Smooth muscle cell (in vitro differentiated cells): ENCODE data around the gene TMEM74B. TPM values are rescaled to one million over a fixed set of nuclear protein-coding genes. Genes with fewer than 3 reads are reported as not detected.

Source experiments
- DNase-seq: peaks from one replicate; lab custom pipeline; 2025; ENCODE audit not compliant: unreplicated experiment; lab: John Stamatoyannopoulos, UW
- H2AFZ ChIP-seq: fragments of 200-600 bp; sonication (generic); 2 replicates; pipeline ENCODE4 v1.6.0; 2016; ENCODE audit warnings: antibody characterized with exemption, low read depth, mild to moderate bottlenecking
- H3F3A ChIP-seq: fragments of 200-600 bp; sonication (generic); 2 replicates; pipeline ENCODE4 v1.6.0; 2017; ENCODE audit warnings: antibody characterized with exemption, low read depth
- H3K27ac ChIP-seq: fragments of 200-600 bp; sonication (generic); 2 replicates; pipeline ENCODE4 v1.5.1; 2016; ENCODE audit warnings: low read depth, mild to moderate bottlenecking
- H3K27me3 ChIP-seq: fragments of 200-600 bp; sonication (generic); 2 replicates; pipeline ENCODE4 v1.6.1; 2016; ENCODE audit warnings: low read depth, mild to moderate bottlenecking
- H3K36me3 ChIP-seq: fragments of 200-600 bp; sonication (generic); 2 replicates; pipeline ENCODE4 v1.5.1; 2016; ENCODE audit warnings: low read depth
- H3K4me1 ChIP-seq: fragments of 200-600 bp; sonication (generic); 2 replicates; pipeline ENCODE4 v1.5.1; 2016; ENCODE audit warnings: low read depth
- H3K4me2 ChIP-seq: fragments of 200-600 bp; sonication (generic); 2 replicates; pipeline ENCODE4 v1.6.0; 2016; ENCODE audit warnings: mild to moderate bottlenecking
- H3K4me3 ChIP-seq: fragments of 200-600 bp; sonication (generic); 2 replicates; pipeline ENCODE4 v1.5.1; 2016; ENCODE audit warnings: mild to moderate bottlenecking
- H3K79me2 ChIP-seq: fragments of 200-600 bp; sonication (generic); 2 replicates; pipeline ENCODE4 v1.6.0; 2016; ENCODE audit warnings: low read depth, mild to moderate bottlenecking
- H3K9ac ChIP-seq: fragments of 200-600 bp; sonication (generic); 2 replicates; pipeline ENCODE4 v1.6.0; 2016; ENCODE audit warnings: low read depth
- H3K9me3 ChIP-seq: fragments of 200-600 bp; sonication (generic); replicated peaks from 2 replicates; pipeline ENCODE4 v1.5.1; 2016; ENCODE audit warnings: low read depth
- H4K20me1 ChIP-seq: fragments of 200-600 bp; sonication (generic); 2 replicates; pipeline ENCODE4 v1.6.0; 2016; ENCODE audit warnings: low read depth
- CTCF ChIP-seq: fragments of 200-600 bp; sonication (generic); IDR thresholded peaks from 2 replicates; pipeline ENCODE4 v1.5.1; 2017; ENCODE audit warnings: borderline replicate concordance, mild to moderate bottlenecking, antibody characterized with exemption; ENCODE audit not compliant: insufficient read depth, poor library complexity, severe bottlenecking
- WGBS: methylation state at CpG from one replicate; pipeline ENCODE4 v1.1.7; 2016; ENCODE audit warnings: low lambda C conversion rate; 5-methylcytosine and 5-hydroxymethylcytosine counted together
- polyA plus RNA-seq: library from polyadenylated mRNA; unstranded; fragments of >200 nt; fragmentation: Nextera tagmentation; extraction: Ambion mirVana; gene quantifications from 2 replicates; pipeline ENCODE4 v1.2.1, GENCODE V29; 2016
- total RNA-seq: library from RNA; depleted of rRNA; stranded (reverse); fragments of >200 nt; gene quantifications from 2 replicates; pipeline ENCODE4 v1.2.3, GENCODE V29; 2014

Gene TMEM74B
- total and polyA plus RNA-seq, 2 experiments from 2014 or later = 0.94 TPM; not detected in 1

DNA sequence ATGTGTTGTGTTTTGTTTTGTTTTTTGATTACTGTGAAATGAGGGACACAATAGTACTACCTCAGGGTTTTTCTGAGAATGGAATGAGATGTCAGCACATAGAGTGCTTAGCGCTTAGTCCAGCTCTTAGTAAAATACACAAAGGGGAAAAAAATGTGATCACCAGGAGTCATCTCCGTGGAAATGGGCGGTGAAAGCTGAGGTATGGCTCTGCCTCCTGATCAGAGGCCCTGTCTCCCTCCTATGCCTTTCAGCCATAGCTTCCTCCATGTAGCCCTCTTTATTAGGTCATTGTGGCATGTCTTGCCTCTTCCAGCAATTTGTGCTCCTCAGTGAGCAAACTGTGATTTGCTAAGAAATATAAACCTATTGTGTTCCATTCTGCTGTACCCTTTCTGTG is 53.4 kb downstream of the TMEM74B start:
- no peak overlapping the region for H2AFZ ChIP-seq
- peaks cover 25% of the 10 kb centered on the region for H4K20me1 ChIP-seq
- H3K9ac ChIP-seq = no peak overlapping the region
- H3K4me2 ChIP-seq = no peak overlapping the region
- H3K4me3 ChIP-seq = no peak overlapping the region
- no peaks in the 10 kb centered on the region for H3K4me1 ChIP-seq
- H3K27me3 ChIP-seq = no peaks in the 10 kb centered on the region
- WGBS = 73% methylated on average over 3 of the region's 3 CpGs
- no peak for TF ChIP-seq CTCF
- peaks cover 8% of the 10 kb centered on the region for H3K36me3 ChIP-seq
- peaks cover 21% of the 10 kb centered on the region for H3K79me2 ChIP-seq
- DNase-seq = no peak
- no peaks in the 10 kb centered on the region for H3F3A ChIP-seq
- H3K9me3 ChIP-seq = no peaks in the 10 kb centered on the region
- no peak overlapping the region for H3K27ac ChIP-seq

DNA sequence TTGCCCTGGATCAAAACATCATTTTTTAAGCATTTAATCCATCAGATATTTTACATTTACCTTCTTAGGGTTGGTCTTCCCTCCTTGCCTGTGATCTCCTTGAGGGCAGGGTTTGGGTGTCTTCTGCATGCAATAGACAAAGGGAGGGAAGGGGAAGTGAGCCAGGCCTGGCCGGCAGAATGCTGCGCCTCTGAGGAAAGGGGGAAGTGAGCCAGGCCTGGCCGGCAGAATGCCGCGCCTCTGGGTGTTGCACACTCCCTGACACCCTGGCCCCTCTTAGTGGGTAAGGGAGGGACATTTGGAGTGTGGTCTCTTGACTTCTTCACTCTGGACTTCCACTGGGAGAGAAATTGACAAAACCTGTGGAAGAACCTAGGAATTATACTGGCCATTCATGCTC is 53.9 kb downstream of the TMEM74B start:
- Histone ChIP-seq H3K27me3 (no peaks in the 10 kb centered on the region), H3K4me2 (no peak overlapping the region), H3K4me1 (no peaks in the 10 kb centered on the region), H3K4me3 (no peak overlapping the region), H3K79me2 (peaks cover 21% of the 10 kb centered on the region), H3K9ac (no peak overlapping the region), H4K20me1 (peaks cover 25% of the 10 kb centered on the region), H3F3A (no peaks in the 10 kb centered on the region), H2AFZ (no peak overlapping the region), H3K9me3 (no peaks in the 10 kb centered on the region), H3K36me3 (peaks cover 8% of the 10 kb centered on the region), H3K27ac (no peak overlapping the region)
- DNase-seq = no peak
- WGBS = 99% methylated on average over 5 of the region's 5 CpGs
- no peak for TF ChIP-seq CTCF

Other genes with a start within 250 kb of the TMEM74B start
- gene RSPO4, start 182.7 kb downstream of the TMEM74B start, total RNA-seq = 0.22 and 1.3 TPM in 2 replicates
- 5.0 and 7.5 TPM in 2 replicates for gene RSPO4, start 182.7 kb downstream of the TMEM74B start, polyA plus RNA-seq
- gene PSMF1, start 66.4 kb downstream of the TMEM74B start, total RNA-seq = 110 and 246 TPM in 2 replicates
- gene PSMF1, start 66.4 kb downstream of the TMEM74B start, polyA plus RNA-seq = 120 and 148 TPM in 2 replicates
- gene C20orf202, start 18.5 kb upstream of the TMEM74B start, total RNA-seq = not detected in 2 replicates
- gene C20orf202, start 18.5 kb upstream of the TMEM74B start, polyA plus RNA-seq = not detected in 2 replicates
- not detected in 2 replicates for gene RAD21L1, start 41.1 kb upstream of the TMEM74B start, total RNA-seq
- gene RAD21L1, start 41.1 kb upstream of the TMEM74B start, polyA plus RNA-seq = not detected in 2 replicates
- gene SNPH, start 81.3 kb upstream of the TMEM74B start, total RNA-seq = 3.0 and 3.2 TPM in 2 replicates
- gene SNPH, start 81.3 kb upstream of the TMEM74B start, polyA plus RNA-seq = 3.0 and 3.1 TPM in 2 replicates
- gene SDCBP2, start 144.2 kb upstream of the TMEM74B start, total RNA-seq = 2.9 and 3.6 TPM in 2 replicates
- 2.6 and 4.7 TPM in 2 replicates for gene SDCBP2, start 144.2 kb upstream of the TMEM74B start, polyA plus RNA-seq
- 137 and 184 TPM in 2 replicates for gene FKBP1A, start 208.1 kb upstream of the TMEM74B start, total RNA-seq
- 150 and 163 TPM in 2 replicates for gene FKBP1A, start 208.1 kb upstream of the TMEM74B start, polyA plus RNA-seq